HEK293 (cell line): ENCODE data around the gene RAC2.

Experiments used
- CTCF ChIA-PET: fragments of 350-600 bp; formaldehyde crosslinking; extraction: SDS; loops from one replicate; lab custom pipeline; 2021; ENCODE audit warnings: antibody characterized with exemption; lab: Yijun Ruan, JAX
- POLR2A ChIA-PET: fragments of 300-600 bp; formaldehyde crosslinking; extraction: SDS; loops from one replicate; lab custom pipeline; 2020; ENCODE audit warnings: antibody characterized with exemption, inconsistent platforms; lab: Yijun Ruan, JAX
- H3K27ac ChIP-seq: fragments of 200-500 bp; sonication (Bioruptor generic); 2 replicates; pipeline ENCODE4 v1.5.1; 2014; ENCODE audit warnings: low read depth, low read length, control low read depth, inconsistent platforms; ENCODE audit errors: extremely low read depth
- H3K36me3 ChIP-seq, 2 experiments: fragments of 200-500 bp in 1 of 2; sonication (Bioruptor generic) in 1 of 2; 1 replicate in 1 of 2; 2 replicates in 1 of 2; pipeline ENCODE4 v1.5.1; 2014 to 2017; ENCODE audit warnings: inconsistent platforms in 2 of 2, low read length in 2 of 2; ENCODE audit not compliant: control insufficient read depth in 2 of 2, insufficient read depth in 1 of 2
- H3K4me1 ChIP-seq: fragments of 200-500 bp; sonication (Bioruptor generic); 2 replicates; pipeline ENCODE4 v1.5.1; 2014; ENCODE audit warnings: mild to moderate bottlenecking, low read length, inconsistent platforms; ENCODE audit not compliant: control insufficient read depth, insufficient read depth
- H3K4me3 ChIP-seq: 2 replicates; pipeline ENCODE4 v1.5.1; 2011; ENCODE audit warnings: low read depth, mild to moderate bottlenecking, control low read depth, low read length, moderate library complexity
- H3K9me3 ChIP-seq: fragments of 200-500 bp; sonication (Bioruptor generic); 2 replicates; pipeline ENCODE4 v1.5.1; 2014; ENCODE audit warnings: low read depth, low read length, inconsistent platforms; ENCODE audit not compliant: control insufficient read depth, insufficient read depth
- GLIS1 ChIP-seq: fragments of 450-650 bp; formaldehyde crosslinking; IDR thresholded peaks from 2 replicates; pipeline ENCODE4 v1.5.1; 2016; ENCODE audit warnings: missing biosample characterization, missing genetic modification characterization
- GLIS2 ChIP-seq: fragments of 450-650 bp; formaldehyde crosslinking; IDR thresholded peaks from 2 replicates; pipeline ENCODE4 v1.5.1; 2016; ENCODE audit warnings: missing biosample characterization, missing genetic modification characterization
- HOXC10 ChIP-seq: sonication (generic); formaldehyde crosslinking; IDR thresholded peaks from 2 replicates; pipeline ENCODE4 v1.8.1; 2023; ENCODE audit warnings: mild to moderate bottlenecking, missing genetic modification reagents
- WT1 ChIP-seq: fragments of 450-650 bp; formaldehyde crosslinking; IDR thresholded peaks from 2 replicates; pipeline ENCODE4 v1.5.1; 2016; ENCODE audit warnings: missing biosample characterization, missing genetic modification characterization
- ZBTB17 ChIP-seq: fragments of 450-650 bp; formaldehyde crosslinking; IDR thresholded peaks from 2 replicates; pipeline ENCODE4 v1.5.1; 2016; ENCODE audit warnings: missing biosample characterization, missing genetic modification characterization
- ZBTB49 ChIP-seq: fragments of 450-650 bp; formaldehyde crosslinking; IDR thresholded peaks from 2 replicates; pipeline ENCODE4 v1.5.1; 2016; ENCODE audit warnings: missing biosample characterization, missing genetic modification characterization, low read depth
- ZFP69B ChIP-seq: fragments of 450-650 bp; formaldehyde crosslinking; IDR thresholded peaks from 2 replicates; pipeline ENCODE4 v1.5.1; 2016; ENCODE audit warnings: missing biosample characterization, missing genetic modification characterization
- ZNF157 ChIP-seq: fragments of 450-650 bp; formaldehyde crosslinking; IDR thresholded peaks from 2 replicates; pipeline ENCODE4 v1.5.1; 2016; ENCODE audit warnings: missing biosample characterization, missing genetic modification characterization
- ZNF2 ChIP-seq: fragments of 450-650 bp; formaldehyde crosslinking; IDR thresholded peaks from 2 replicates; pipeline ENCODE4 v1.5.1; 2016; ENCODE audit warnings: missing biosample characterization, missing genetic modification characterization
- ZNF292 ChIP-seq: fragments of 450-650 bp; formaldehyde crosslinking; IDR thresholded peaks from 2 replicates; pipeline ENCODE4 v1.5.1; 2016; ENCODE audit warnings: low read depth, missing biosample characterization, missing genetic modification characterization, borderline replicate concordance
- ZNF302 ChIP-seq: fragments of 450-650 bp; formaldehyde crosslinking; IDR thresholded peaks from 2 replicates; pipeline ENCODE4 v1.5.1; 2016; ENCODE audit warnings: missing biosample characterization, missing genetic modification characterization, low read depth
- ZNF423 ChIP-seq: fragments of 450-650 bp; formaldehyde crosslinking; IDR thresholded peaks from 2 replicates; pipeline ENCODE4 v1.5.1; 2016; ENCODE audit warnings: missing biosample characterization, missing genetic modification characterization
- ZNF548 ChIP-seq: fragments of 450-650 bp; formaldehyde crosslinking; IDR thresholded peaks from 2 replicates; pipeline ENCODE4 v1.5.1; 2016; ENCODE audit warnings: missing biosample characterization, missing genetic modification characterization
- ZNF560 ChIP-seq: fragments of 450-650 bp; formaldehyde crosslinking; IDR thresholded peaks from 2 replicates; pipeline ENCODE4 v1.5.1; 2017; ENCODE audit warnings: missing biosample characterization, missing genetic modification characterization, borderline replicate concordance
- ZNF596 ChIP-seq: fragments of 450-650 bp; IDR thresholded peaks from 2 replicates; pipeline ENCODE4 v1.5.0; 2018; ENCODE audit warnings: missing biosample characterization, mild to moderate bottlenecking, missing genetic modification characterization, moderate library complexity
- ZNF654 ChIP-seq: fragments of 450-650 bp; formaldehyde crosslinking; IDR thresholded peaks from 2 replicates; pipeline ENCODE4 v1.5.1; 2016; ENCODE audit warnings: low read depth, missing biosample characterization, missing genetic modification characterization
- ZNF670 ChIP-seq: fragments of 450-650 bp; formaldehyde crosslinking; IDR thresholded peaks from 2 replicates; pipeline ENCODE4 v1.5.1; 2016; ENCODE audit warnings: missing biosample characterization, missing genetic modification characterization, low read depth
- TF ChIP-seq, protein P1 (sequence below): fragments of 450-650 bp; formaldehyde crosslinking; IDR thresholded peaks from 2 replicates; pipeline ENCODE4 v1.5.1; 2016; ENCODE audit warnings: missing biosample characterization, missing genetic modification characterization
- TF ChIP-seq, protein P2 (sequence below): fragments of 450-650 bp; formaldehyde crosslinking; IDR thresholded peaks from 2 replicates; pipeline ENCODE4 v1.5.1; 2016; ENCODE audit warnings: missing biosample characterization, missing genetic modification characterization

The RAC2 gene

GRCh38 chr22:37262346-37262745 lies 18.3 kb upstream of the RAC2 start (continued):
- no peak for TF ChIP-seq ZBTB49 (tag by site-specific recombination)
- TF ChIP-seq ZNF292 (tag by site-specific recombination): no peak
- no peak for TF ChIP-seq ZNF560 (tag by site-specific recombination)
- no peak for TF ChIP-seq ZNF302 (tag by site-specific recombination)
- TF ChIP-seq ZNF548 (tag by site-specific recombination): no peak
- TF ChIP-seq ZNF423 (tag by site-specific recombination): no peak
- TF ChIP-seq ZNF670 (tag by site-specific recombination): no peak
- no peak for TF ChIP-seq ZNF157 (tag by site-specific recombination)
- no peak for TF ChIP-seq HOXC10

DNA sequence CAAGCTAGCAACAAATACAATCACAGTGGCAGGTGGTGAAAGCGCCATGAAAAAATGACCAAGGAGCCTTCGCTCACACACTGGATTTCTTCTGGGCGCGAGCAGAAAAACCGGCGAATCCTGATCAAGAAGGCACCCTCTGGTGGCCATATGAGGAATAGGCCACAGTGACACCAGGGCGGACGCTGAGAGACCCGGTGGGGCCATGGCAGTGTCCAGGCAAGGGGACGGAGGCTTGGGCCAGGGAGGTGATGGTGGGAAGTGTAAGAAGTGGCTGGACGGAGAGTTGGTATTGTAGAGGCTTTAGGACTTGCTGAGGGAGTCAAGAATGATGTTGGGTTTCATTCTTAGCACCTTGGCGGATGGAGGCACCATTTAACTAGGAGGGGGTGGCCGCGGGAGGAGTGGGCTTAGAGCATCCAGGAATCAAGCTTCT lies 16.9 kb upstream of the RAC2 start:
- Histone ChIP-seq H3K4me1 (no peaks in the 10 kb centered on the region), H3K36me3 (no peaks in the 10 kb centered on the region), H3K9me3 (no peaks in the 10 kb centered on the region), H3K4me3 (no peak overlapping the region), H3K27ac (no peak overlapping the region)
- TF ChIP-seq, protein P1, sequence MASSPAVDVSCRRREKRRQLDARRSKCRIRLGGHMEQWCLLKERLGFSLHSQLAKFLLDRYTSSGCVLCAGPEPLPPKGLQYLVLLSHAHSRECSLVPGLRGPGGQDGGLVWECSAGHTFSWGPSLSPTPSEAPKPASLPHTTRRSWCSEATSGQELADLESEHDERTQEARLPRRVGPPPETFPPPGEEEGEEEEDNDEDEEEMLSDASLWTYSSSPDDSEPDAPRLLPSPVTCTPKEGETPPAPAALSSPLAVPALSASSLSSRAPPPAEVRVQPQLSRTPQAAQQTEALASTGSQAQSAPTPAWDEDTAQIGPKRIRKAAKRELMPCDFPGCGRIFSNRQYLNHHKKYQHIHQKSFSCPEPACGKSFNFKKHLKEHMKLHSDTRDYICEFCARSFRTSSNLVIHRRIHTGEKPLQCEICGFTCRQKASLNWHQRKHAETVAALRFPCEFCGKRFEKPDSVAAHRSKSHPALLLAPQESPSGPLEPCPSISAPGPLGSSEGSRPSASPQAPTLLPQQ (tag by site-specific recombination): peak; percentile 63
- TF ChIP-seq ZBTB17 (tag by site-specific recombination) (peak; percentile 31; the same call in 1 of the 2 replicates), ZNF2 (tag by site-specific recombination) (peak; percentile 56; the same call in 1 of the 2 replicates), GLIS2 (tag by site-specific recombination) (peak; percentile 63), GLIS1 (tag by site-specific recombination) (peak; percentile 54; the same call in 1 of the 2 replicates), WT1 (tag by site-specific recombination) (no peak), ZNF596 (tag by site-specific recombination) (no peak), ZNF654 (peak; percentile 43), ZFP69B (tag by site-specific recombination) (peak; percentile 78)
- TF ChIP-seq, protein P2, sequence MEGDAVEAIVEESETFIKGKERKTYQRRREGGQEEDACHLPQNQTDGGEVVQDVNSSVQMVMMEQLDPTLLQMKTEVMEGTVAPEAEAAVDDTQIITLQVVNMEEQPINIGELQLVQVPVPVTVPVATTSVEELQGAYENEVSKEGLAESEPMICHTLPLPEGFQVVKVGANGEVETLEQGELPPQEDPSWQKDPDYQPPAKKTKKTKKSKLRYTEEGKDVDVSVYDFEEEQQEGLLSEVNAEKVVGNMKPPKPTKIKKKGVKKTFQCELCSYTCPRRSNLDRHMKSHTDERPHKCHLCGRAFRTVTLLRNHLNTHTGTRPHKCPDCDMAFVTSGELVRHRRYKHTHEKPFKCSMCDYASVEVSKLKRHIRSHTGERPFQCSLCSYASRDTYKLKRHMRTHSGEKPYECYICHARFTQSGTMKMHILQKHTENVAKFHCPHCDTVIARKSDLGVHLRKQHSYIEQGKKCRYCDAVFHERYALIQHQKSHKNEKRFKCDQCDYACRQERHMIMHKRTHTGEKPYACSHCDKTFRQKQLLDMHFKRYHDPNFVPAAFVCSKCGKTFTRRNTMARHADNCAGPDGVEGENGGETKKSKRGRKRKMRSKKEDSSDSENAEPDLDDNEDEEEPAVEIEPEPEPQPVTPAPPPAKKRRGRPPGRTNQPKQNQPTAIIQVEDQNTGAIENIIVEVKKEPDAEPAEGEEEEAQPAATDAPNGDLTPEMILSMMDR (tag by site-specific recombination): peak; percentile 62
- CTCF ChIA-PET: interaction anchor here (0.6 to 5.4 kb wide), 44 partner anchors 10 to 716 kb away, joined by 3 to 68 read pairs (median 5); partner anchors contain the start of gene RAC2
- POLR2A ChIA-PET: interaction anchor here (0.5 to 1.1 kb wide), 2 partner anchors 32 to 932 kb away, joined by 3 read pairs; no protein-coding TSS in a partner anchor
